ENCODE data around the gene ITCH. TPM values are rescaled to one million over a fixed set of nuclear protein-coding genes. Genes with fewer than 3 reads are reported as not detected.
"Not testable (repeated sequence)": the region's sequence is repeated elsewhere in the genome, so short reads cannot be mapped to it uniquely, and the experiment has no call there.

ITCH gene
- total RNA-seq, 1 experiment from 2014 or later = 67.4 TPM

- peak; percentile 63 for DNase-seq (ENCODE audit: low read depth)
These were observed 89.4 kb downstream of the ITCH start for GRCh38 chr20:34452281-34452982.

GRCh38 chr20:34458631-34459030 lies 95.6 kb downstream of the ITCH start:
- no peak for DNase-seq (ENCODE audit: low read depth)

- DNase-seq (ENCODE audit: low read depth) = no peak
These were observed 96.3 kb downstream of the ITCH start for GRCh38 chr20:34459209-34459897.

- DNase-seq (ENCODE audit: low read depth) = no peak
These were observed 98.7 kb downstream of the ITCH start for GRCh38 chr20:34461779-34462087.

- no peak for DNase-seq (ENCODE audit: low read depth)
These were observed 105.9 kb downstream of the ITCH start for GRCh38 chr20:34468951-34469350.

- DNase-seq (ENCODE audit: low read depth) = peak; percentile 83
These were observed 109.3 kb downstream of the ITCH start for GRCh38 chr20:34472246-34472925.

- DNase-seq (ENCODE audit: low read depth) = peak; percentile 52
These were observed 110.3 kb downstream of the ITCH start for GRCh38 chr20:34473262-34473883.

- DNase-seq (ENCODE audit: low read depth) = peak; percentile 48
These were observed 113.1 kb downstream of the ITCH start for GRCh38 chr20:34475979-34476736.

GRCh38 chr20:34479627-34480026 lies 116.6 kb downstream of the ITCH start:
- no peak for DNase-seq (ENCODE audit: low read depth)

- DNase-seq (ENCODE audit: low read depth) = not testable (repeated sequence)
These were observed 119.1 kb downstream of the ITCH start for GRCh38 chr20:34482154-34482553.

GRCh38 chr20:34483585-34484220 lies 120.6 kb downstream of the ITCH start:
- not testable (repeated sequence) for DNase-seq (ENCODE audit: low read depth)

GRCh38 chr20:34485068-34485634 lies 122.1 kb downstream of the ITCH start:
- DNase-seq (ENCODE audit: low read depth) = no peak

- no peak for DNase-seq (ENCODE audit: low read depth)
These were observed 128.3 kb downstream of the ITCH start for GRCh38 chr20:34491226-34491931.

GRCh38 chr20:34491932-34492509 lies 128.9 kb downstream of the ITCH start:
- no peak for DNase-seq (ENCODE audit: low read depth)

GRCh38 chr20:34493646-34494045 lies 130.6 kb downstream of the ITCH start:
- no peak for DNase-seq (ENCODE audit: low read depth)

- no peak for DNase-seq (ENCODE audit: low read depth)
These were observed 132.2 kb downstream of the ITCH start for GRCh38 chr20:34495307-34495706.

- DNase-seq (ENCODE audit: low read depth) = no peak
These were observed 132.8 kb downstream of the ITCH start for GRCh38 chr20:34495916-34496315.

GRCh38 chr20:34497596-34497995 lies 134.5 kb downstream of the ITCH start:
- DNase-seq (ENCODE audit: low read depth) = not testable (repeated sequence)

GRCh38 chr20:34500823-34501222 lies 137.8 kb downstream of the ITCH start:
- no peak for DNase-seq (ENCODE audit: low read depth)

GRCh38 chr20:34506480-34506879 lies 143.4 kb downstream of the ITCH start:
- DNase-seq (ENCODE audit: low read depth) = no peak

All from RPMI7951 (cell line).